A673 (cell line): ENCODE data around the gene GBA2.

Source experiments
- EZH2 ChIP-seq: fragments of 200-600 bp; sonication (generic); IDR thresholded peaks from 2 replicates; pipeline ENCODE4 v1.6.1; 2017; ENCODE audit warnings: borderline replicate concordance, low read depth, mild to moderate bottlenecking, mixed read lengths, antibody characterized with exemption, low read length; ENCODE audit not compliant: poor library complexity, severe bottlenecking
- TF ChIP-seq, protein P1 (sequence below): fragments of 300-800, 200-600 bp; sonication (generic); conservative IDR thresholded peaks from 2 replicates; pipeline ENCODE4 v1.5.1; 2017; ENCODE audit warnings: low read depth, mild to moderate bottlenecking, antibody characterized with exemption, low read length, moderate library complexity, mixed read lengths

DNA sequence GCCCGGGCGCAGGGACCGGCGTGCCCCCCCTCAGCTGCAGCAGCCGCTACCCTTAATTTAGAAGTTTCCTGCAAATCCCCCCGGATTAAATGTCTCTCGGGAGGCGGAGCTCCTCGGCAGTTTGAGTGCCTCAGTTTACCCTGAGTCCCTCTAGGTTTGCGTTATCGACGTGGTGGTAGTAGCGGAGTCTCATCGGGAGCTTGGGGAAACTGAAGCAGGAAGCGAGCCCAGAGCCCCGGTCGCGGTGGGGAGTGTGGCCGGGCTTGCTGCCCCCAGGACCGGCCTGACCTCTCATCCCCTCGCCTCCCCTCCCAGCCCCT is 58.8 kb downstream of the GBA2 start:
- TF ChIP-seq, protein P1, sequence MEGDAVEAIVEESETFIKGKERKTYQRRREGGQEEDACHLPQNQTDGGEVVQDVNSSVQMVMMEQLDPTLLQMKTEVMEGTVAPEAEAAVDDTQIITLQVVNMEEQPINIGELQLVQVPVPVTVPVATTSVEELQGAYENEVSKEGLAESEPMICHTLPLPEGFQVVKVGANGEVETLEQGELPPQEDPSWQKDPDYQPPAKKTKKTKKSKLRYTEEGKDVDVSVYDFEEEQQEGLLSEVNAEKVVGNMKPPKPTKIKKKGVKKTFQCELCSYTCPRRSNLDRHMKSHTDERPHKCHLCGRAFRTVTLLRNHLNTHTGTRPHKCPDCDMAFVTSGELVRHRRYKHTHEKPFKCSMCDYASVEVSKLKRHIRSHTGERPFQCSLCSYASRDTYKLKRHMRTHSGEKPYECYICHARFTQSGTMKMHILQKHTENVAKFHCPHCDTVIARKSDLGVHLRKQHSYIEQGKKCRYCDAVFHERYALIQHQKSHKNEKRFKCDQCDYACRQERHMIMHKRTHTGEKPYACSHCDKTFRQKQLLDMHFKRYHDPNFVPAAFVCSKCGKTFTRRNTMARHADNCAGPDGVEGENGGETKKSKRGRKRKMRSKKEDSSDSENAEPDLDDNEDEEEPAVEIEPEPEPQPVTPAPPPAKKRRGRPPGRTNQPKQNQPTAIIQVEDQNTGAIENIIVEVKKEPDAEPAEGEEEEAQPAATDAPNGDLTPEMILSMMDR = no peak
- no peak for TF ChIP-seq EZH2
